SHP77 (cell line): ENCODE measurements around the gene MFSD11.
"Not testable (repeated sequence)": the region's sequence is repeated elsewhere in the genome, so short reads cannot be mapped to it uniquely, and the experiment has no call there.

Experiments
- DNase-seq, 2 experiments: peaks; one replicate each; lab custom pipeline; 2025; lab: John Stamatoyannopoulos, UW

Gene MFSD11

DNA sequence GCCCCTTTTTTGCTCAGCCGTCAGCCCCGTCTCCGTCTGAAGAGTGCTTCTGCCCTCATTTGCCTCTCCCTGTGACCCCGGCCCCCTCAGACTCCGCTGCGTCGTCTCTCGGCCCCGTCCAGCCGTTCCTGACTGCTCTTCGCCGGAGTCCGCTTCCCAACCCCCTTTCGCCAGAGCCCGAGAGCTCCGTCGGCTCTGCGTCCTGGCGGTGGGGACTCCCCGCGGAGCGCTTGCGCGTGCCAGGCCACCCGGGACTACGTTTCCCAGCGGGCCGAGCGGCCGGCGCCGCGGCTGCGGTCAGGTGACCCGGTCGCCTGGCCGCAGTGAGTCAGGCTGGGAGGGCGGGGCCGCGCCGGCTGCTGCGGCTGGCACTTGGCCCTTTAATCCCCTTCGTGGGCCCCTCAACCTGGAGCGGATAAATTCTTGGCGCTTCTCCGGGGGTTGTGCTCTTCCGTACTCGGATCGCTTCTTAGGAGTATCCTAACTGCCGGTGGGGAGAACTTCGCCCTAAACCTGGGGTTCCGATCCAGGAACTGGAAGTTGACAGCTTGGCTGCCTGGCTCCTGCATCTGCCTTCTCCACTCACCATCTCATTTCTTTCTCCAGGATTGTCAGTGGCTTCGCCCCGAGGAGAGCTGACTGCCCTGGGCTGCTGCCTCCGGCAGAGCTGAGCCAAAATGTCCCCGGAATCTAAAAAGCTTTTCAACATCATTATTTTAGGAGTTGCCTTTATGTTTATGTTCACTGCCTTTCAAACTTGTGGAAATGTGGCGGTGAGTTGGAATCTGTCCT lies at the start of gene MFSD11:
Gene MFSD11, plus strand, starts transcription at position 444 of the 792 bp plus-strand sequence. Its CDS starts 234 bp downstream, at position 678.
- DNase-seq = peak; percentile 94

DNA sequence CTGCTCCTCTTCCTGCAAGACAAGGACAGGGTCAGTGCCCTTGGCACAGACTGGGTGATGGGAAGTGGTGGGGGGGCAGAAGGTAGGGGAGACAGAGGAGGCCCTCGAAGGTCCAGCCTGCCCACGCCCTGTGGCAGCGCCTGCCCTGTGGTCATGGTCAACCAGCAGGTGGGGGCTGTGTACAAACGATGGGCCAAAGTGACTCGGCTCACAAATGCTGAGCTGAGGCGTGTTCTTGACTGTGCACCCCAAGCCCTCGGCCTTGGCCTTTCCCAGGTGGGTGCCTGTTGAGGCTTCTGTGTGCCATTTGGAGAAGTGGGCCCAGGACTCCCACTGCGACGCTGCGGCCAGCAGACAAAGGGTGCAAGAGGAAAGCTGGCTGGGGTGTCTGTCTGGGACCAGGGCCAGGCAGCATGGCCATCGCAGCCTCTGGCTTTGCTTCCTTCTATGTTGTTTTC lies 49.7 kb upstream of the MFSD11 start:
- no peak for DNase-seq

DNA sequence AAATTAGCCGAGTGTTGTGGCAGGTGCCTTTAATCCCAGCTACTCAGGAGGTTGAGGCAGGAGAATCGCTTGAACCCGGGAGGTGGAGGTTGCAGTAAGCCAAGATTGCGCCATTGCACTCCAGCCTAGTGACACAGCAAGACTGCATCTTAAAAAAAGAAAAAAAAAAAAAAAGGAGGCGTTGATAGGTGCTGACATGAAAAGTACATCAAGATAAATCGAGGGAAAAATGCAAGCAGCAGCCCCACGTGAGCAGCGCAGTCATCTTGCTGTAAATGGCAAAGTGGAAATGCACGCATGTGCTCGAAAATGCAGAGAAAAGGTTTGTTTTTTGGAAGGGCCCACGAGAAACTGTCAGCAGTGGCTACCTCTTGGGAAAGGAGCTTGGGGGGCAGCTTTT lies 48.1 kb upstream of the MFSD11 start:
- DNase-seq = no peak

DNA sequence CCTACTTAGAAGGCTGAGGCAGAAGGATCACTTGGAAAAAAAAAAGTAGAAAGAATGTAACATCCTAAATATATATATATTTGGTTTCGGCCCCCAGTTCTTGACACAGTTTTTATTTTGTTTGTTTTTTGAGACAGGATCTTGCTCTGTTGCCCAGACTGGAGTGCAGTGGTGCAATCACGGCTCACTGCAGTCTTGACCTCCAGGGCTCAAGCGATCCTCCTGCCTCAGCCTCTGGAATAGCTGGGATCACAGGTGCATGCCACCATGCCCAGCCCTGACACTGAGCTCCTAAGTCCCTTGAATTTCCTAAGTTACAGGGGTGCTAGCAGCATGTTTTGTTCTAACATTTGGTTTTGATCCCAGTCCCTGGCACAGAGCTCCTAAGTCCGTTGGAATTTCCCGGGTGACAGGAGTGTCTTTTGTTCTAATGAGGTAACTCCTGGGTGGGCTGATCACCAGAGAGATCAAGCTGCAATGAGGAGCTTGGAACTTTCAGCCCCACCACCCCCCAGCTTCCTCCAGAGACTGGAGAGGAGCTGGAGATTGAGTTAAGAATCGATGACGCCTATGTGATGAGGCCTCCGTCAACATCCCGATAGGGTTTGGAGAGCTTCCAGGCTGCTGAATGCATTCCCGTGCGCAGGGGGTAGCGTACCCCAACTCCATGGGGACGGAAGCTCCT lies 47.2 kb upstream of the MFSD11 start:
- DNase-seq = no peak

- DNase-seq = no peak
These were observed 46.3 kb upstream of the MFSD11 start for GRCh38 chr17:76691379-76692191.

GRCh38 chr17:76695059-76695831 lies 42.7 kb upstream of the MFSD11 start:
- DNase-seq = no peak

- no peak for DNase-seq
These were observed 40.9 kb upstream of the MFSD11 start for GRCh38 chr17:76696763-76697701.

- no peak for DNase-seq
These were observed 40.0 kb upstream of the MFSD11 start for GRCh38 chr17:76697702-76698465.

- not testable (repeated sequence) for DNase-seq
These were observed 39.4 kb upstream of the MFSD11 start for GRCh38 chr17:76698466-76698977.

- DNase-seq = peak in 1 of 2 experiments; percentile 68
These were observed 37.7 kb upstream of the MFSD11 start for GRCh38 chr17:76700270-76700616.

- peak; percentile 73 to 75 for DNase-seq
These were observed 37.1 kb upstream of the MFSD11 start for GRCh38 chr17:76700617-76701470.

- no peak for DNase-seq
These were observed 36.4 kb upstream of the MFSD11 start for GRCh38 chr17:76701471-76701967.

- no peak for DNase-seq
These were observed 35.8 kb upstream of the MFSD11 start for GRCh38 chr17:76702076-76702475.

- DNase-seq = no peak
These were observed 34.8 kb upstream of the MFSD11 start for GRCh38 chr17:76702941-76703637.

- DNase-seq = no peak
These were observed 33.1 kb upstream of the MFSD11 start for GRCh38 chr17:76704805-76705204.

DNA sequence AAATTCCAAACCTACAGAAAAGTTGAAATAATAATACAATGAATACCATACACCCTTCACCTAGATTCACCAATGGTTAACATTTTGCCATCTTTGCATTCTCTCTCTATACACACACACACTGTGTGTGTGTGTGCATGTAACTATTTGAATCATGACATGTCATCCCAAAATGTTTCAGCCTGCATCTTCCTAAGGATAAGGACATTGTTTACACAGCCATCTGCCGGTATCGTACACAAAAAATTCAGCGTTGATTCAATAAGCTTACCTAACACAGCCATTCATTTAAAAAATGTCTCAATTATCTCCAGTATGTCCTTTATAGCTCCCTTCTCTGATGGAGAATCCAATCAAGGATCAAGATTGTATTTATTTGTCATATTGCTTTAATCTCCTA lies 31.1 kb upstream of the MFSD11 start:
- DNase-seq = no peak

DNA sequence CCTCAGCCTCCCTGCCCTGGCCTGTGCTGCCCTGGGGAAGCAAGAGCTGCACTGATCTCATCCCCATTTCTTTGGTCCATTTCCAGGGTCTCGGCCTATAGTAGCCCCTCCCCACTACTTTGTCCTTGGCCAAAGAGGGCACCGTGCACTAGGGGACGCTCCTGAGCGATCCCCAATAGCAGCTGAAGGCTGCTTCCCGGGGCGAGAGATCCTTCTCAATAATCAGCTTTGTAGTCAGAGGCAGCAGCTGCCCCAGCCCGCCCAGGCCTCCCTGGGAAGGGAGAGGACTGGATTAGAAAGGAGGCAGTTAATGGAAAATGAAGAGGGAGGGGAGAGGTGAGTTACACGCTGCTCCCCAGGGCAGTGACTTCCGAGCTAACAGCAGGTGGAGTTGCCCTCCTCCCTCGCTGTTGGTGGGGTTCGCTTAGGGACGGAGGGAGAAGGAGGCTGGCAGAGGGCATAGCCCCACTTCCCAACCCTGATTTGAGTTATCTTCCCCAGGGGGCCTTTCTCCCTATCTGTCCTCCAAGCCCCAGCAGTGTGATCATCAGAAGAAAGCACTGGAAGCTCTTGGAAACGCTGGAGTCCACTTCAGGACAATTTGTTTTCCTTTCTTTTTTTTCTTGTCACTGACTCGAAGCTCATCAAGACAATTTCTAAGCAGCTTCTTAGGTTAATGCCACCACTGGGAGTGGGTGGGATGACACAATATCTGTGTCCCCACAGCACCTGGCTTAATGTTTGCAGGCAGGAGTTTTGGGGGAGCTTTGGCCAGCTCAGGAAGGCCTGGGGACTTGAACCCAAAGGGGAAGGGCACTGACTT lies 29.7 kb upstream of the MFSD11 start:
- DNase-seq = no peak
